Astrocyte (in vitro differentiated cells and primary cell): ENCODE data around the gene BEST3. TPM values are rescaled to one million over a fixed set of nuclear protein-coding genes. Genes with fewer than 3 reads are reported as not detected.

Source experiments
- DNase-seq: peaks from one replicate; pipeline ENCODE4 v3.0.0-alpha.2; 2010; ENCODE audit warnings: low read depth
- FAIRE-seq: peaks from 2 replicates; lab custom pipeline; 2011; peaks lifted over from hg19 to GRCh38; lab: Jason Lieb, UNC
- H2AFZ ChIP-seq: 2 replicates; pipeline ENCODE4 v1.6.0; 2012; ENCODE audit warnings: low read depth, low read length, inconsistent platforms
- H3K27ac ChIP-seq: 2 replicates; pipeline ENCODE4 v1.5.1; 2011; ENCODE audit warnings: low read depth, low read length, inconsistent platforms
- H3K27me3 ChIP-seq: 2 replicates; pipeline ENCODE4 v1.6.0; 2011; ENCODE audit warnings: low read length, inconsistent platforms; ENCODE audit not compliant: insufficient read depth
- H3K36me3 ChIP-seq: 2 replicates; pipeline ENCODE4 v1.5.1; 2011; ENCODE audit warnings: low read length, inconsistent platforms; ENCODE audit not compliant: insufficient read depth
- H3K4me1 ChIP-seq: 2 replicates; pipeline ENCODE4 v1.5.1; 2011; ENCODE audit warnings: low read length, inconsistent platforms; ENCODE audit not compliant: insufficient read depth
- H3K4me2 ChIP-seq: 2 replicates; pipeline ENCODE4 v1.6.0; 2012; ENCODE audit warnings: low read length, inconsistent platforms
- H3K4me3 ChIP-seq: 2 replicates; pipeline ENCODE4 v1.5.1; 2011; ENCODE audit warnings: low read depth, mild to moderate bottlenecking, low read length, inconsistent platforms; ENCODE audit not compliant: insufficient read depth
- H3K79me2 ChIP-seq: 2 replicates; pipeline ENCODE4 v1.6.0; 2012; ENCODE audit warnings: mild to moderate bottlenecking, low read length, inconsistent platforms; ENCODE audit not compliant: insufficient read depth
- H3K9ac ChIP-seq: 2 replicates; pipeline ENCODE4 v1.6.0; 2012; ENCODE audit warnings: mild to moderate bottlenecking, low read length, inconsistent platforms
- H3K9me3 ChIP-seq: 2 replicates; pipeline ENCODE4 v1.5.1; 2012; ENCODE audit warnings: low read depth, mild to moderate bottlenecking, low read length, inconsistent platforms; ENCODE audit not compliant: insufficient read depth
- H4K20me1 ChIP-seq: 2 replicates; pipeline ENCODE4 v1.6.0; 2012; ENCODE audit warnings: low read length, inconsistent platforms; ENCODE audit not compliant: insufficient read depth
- H3K27ac Mint-ChIP-seq: one replicate; pipeline ENCODE4 v1.8.0; 2021; ENCODE audit warnings: mild to moderate bottlenecking, mixed read lengths; ENCODE audit not compliant: unreplicated experiment
- H3K27me3 Mint-ChIP-seq: one replicate; pipeline ENCODE4 v1.8.0; 2021; ENCODE audit warnings: low read depth, mixed read lengths; ENCODE audit not compliant: unreplicated experiment
- H3K36me3 Mint-ChIP-seq: one replicate; pipeline ENCODE4 v1.8.0; 2021; ENCODE audit warnings: low read depth, mixed read lengths; ENCODE audit not compliant: unreplicated experiment
- H3K4me1 Mint-ChIP-seq: one replicate; pipeline ENCODE4 v1.8.0; 2021; ENCODE audit warnings: low read depth, mixed read lengths; ENCODE audit not compliant: unreplicated experiment
- H3K4me3 Mint-ChIP-seq: one replicate; pipeline ENCODE4 v1.8.0; 2021; ENCODE audit warnings: mild to moderate bottlenecking, moderate library complexity, mixed read lengths; ENCODE audit not compliant: unreplicated experiment
- H3K9me3 Mint-ChIP-seq: one replicate; pipeline ENCODE4 v1.8.0; 2021; ENCODE audit warnings: mild to moderate bottlenecking, mixed read lengths; ENCODE audit not compliant: unreplicated experiment
- EZH2 ChIP-seq: IDR thresholded peaks from 2 replicates; pipeline ENCODE4 v1.6.1; 2012; ENCODE audit warnings: mild to moderate bottlenecking, low read length, inconsistent platforms; ENCODE audit not compliant: insufficient read depth
- total RNA-seq: library from RNA; stranded (reverse); gene quantifications from 2 replicates; pipeline ENCODE4 v1.2.1, GENCODE V29; 2021
- TF ChIP-seq, protein P1 (sequence below): IDR thresholded peaks from 2 replicates; pipeline ENCODE4 v1.5.1; 2011; ENCODE audit warnings: low read depth, mild to moderate bottlenecking, inconsistent platforms, low read length, moderate library complexity; ENCODE audit not compliant: insufficient read depth

Gene BEST3
- total RNA-seq, 1 donor from 2014 or later = 1.2 TPM

DNA sequence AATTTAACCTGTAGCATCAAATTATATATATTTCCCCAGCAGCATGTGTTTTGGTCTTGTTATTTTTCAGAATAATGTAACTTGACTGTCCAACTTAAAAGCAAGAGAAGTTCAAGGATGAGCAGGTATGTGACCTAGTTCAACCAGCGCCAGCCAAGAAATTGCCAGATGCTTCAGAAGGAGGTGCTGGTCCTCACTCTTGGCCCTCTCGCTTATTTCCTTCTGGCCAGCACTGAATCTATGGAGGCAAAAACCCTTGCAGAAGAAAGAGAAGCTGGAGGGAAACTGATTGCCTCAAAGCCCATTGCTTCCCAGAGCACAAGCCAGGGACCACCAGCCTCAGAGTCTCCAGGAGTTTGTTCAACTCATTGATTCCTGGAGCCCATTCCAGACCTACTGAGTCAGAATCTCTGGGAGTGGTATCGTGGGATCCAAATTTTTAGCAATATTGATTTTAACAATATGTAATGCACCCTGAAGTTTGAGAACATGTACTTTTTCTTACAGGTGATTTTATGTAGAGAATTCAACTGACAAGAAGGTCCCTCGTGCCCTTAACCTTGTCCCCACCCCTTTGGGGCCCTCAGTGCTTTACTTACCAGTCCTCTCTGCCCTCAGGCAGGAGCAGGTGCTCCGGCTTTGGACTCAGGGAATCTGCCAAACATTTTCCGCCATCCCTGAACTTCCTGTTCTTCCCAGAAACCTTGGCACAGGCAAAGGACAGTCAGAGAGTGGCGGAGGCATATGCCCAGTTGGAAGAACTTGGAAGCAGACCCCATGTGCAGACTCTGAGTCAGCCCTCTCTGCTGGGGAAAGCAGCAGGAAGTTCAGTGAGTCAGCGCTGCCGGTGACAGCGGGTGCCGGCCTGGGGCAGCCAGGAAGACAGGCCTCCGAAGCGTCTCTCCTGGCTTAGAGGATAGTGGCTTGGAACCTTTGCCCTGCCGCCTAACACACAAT is 10.4 kb downstream of the BEST3 start:
- peaks cover 41% of the 10 kb centered on the region for H3K4me1 Mint-ChIP-seq
- H3K4me3 Mint-ChIP-seq = peak overlapping the region; percentile 43

DNA sequence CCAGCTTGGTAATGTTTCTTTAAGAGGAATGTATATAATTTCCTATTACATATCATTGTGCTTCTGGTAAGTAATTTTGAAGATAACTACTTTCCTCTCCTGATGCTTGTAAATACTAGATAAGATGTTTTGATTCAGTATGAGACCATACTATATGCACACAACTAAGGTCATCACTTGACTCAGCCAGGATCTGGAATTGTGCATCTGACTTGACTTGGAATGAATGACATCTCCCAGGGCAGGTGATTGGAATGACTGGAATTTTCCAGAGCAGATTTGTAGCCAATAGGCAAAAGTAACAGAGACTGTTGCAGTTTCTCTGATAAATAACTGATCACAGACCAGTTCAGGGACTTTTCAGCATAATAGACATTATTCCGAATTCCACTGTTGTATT is 11.1 kb downstream of the BEST3 start:
- no peak for TF ChIP-seq EZH2
- TF ChIP-seq, protein P1, sequence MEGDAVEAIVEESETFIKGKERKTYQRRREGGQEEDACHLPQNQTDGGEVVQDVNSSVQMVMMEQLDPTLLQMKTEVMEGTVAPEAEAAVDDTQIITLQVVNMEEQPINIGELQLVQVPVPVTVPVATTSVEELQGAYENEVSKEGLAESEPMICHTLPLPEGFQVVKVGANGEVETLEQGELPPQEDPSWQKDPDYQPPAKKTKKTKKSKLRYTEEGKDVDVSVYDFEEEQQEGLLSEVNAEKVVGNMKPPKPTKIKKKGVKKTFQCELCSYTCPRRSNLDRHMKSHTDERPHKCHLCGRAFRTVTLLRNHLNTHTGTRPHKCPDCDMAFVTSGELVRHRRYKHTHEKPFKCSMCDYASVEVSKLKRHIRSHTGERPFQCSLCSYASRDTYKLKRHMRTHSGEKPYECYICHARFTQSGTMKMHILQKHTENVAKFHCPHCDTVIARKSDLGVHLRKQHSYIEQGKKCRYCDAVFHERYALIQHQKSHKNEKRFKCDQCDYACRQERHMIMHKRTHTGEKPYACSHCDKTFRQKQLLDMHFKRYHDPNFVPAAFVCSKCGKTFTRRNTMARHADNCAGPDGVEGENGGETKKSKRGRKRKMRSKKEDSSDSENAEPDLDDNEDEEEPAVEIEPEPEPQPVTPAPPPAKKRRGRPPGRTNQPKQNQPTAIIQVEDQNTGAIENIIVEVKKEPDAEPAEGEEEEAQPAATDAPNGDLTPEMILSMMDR = no peak
- H3K4me1 Mint-ChIP-seq = peaks cover 41% of the 10 kb centered on the region
- DNase-seq (peak; percentile 38), FAIRE-seq (no peak)
- Histone ChIP-seq H3K27ac (peak overlapping the region; percentile 86), H3K9me3 (no peaks in the 10 kb centered on the region), H4K20me1 (no peaks in the 10 kb centered on the region), H3K4me1 (peaks cover 32% of the 10 kb centered on the region), H3K27me3 (no peaks in the 10 kb centered on the region), H3K4me2 (peak overlapping the region; percentile 10), H2AFZ (no peak overlapping the region), H3K36me3 (no peaks in the 10 kb centered on the region), H3K4me3 (no peak overlapping the region), H3K9ac (no peak overlapping the region), H3K79me2 (no peaks in the 10 kb centered on the region)
- H3K9me3 Mint-ChIP-seq = no peaks in the 10 kb centered on the region
- H3K27ac Mint-ChIP-seq = peak overlapping the region; percentile 99
- no peaks in the 10 kb centered on the region for H3K36me3 Mint-ChIP-seq
- no peaks in the 10 kb centered on the region for H3K27me3 Mint-ChIP-seq
- no peak overlapping the region for H3K4me3 Mint-ChIP-seq

More for the DNA sequence above, 10.4 kb downstream of the BEST3 start:
- Histone ChIP-seq H2AFZ (peak overlapping the region; percentile 3), H3K4me2 (peak overlapping the region; percentile 62), H3K79me2 (no peaks in the 10 kb centered on the region), H4K20me1 (no peaks in the 10 kb centered on the region), H3K4me1 (peaks cover 32% of the 10 kb centered on the region), H3K9me3 (no peaks in the 10 kb centered on the region), H3K27ac (peak overlapping the region; percentile 86), H3K9ac (peak overlapping the region; percentile 52), H3K4me3 (peak overlapping the region; percentile 9), H3K36me3 (no peaks in the 10 kb centered on the region), H3K27me3 (no peaks in the 10 kb centered on the region)
- Mint-ChIP-seq H3K9me3 (no peaks in the 10 kb centered on the region), H3K27ac (peak overlapping the region; percentile 99), H3K36me3 (no peaks in the 10 kb centered on the region), H3K27me3 (no peaks in the 10 kb centered on the region)
- TF ChIP-seq EZH2 = no peak
- TF ChIP-seq, protein P1 = no peak
- FAIRE-seq (peak; percentile 90), DNase-seq (peak; percentile 95)
